ENCODE data around the gene MYBBP1A.

The MYBBP1A gene

GRCh38 chr17:4572131-4572530, 16.9 kb upstream of the MYBBP1A start:
- no peak for DNase-seq

GRCh38 chr17:4569591-4569990, 14.4 kb upstream of the MYBBP1A start:
- DNase-seq = no peak

- DNase-seq = no peak
These were observed 11.6 kb upstream of the MYBBP1A start for GRCh38 chr17:4566785-4567184.

- DNase-seq = no peak
These were observed 10.3 kb upstream of the MYBBP1A start for GRCh38 chr17:4565209-4566141.

GRCh38 chr17:4562015-4562969, 7.1 kb upstream of the MYBBP1A start:
- DNase-seq = no peak

GRCh38 chr17:4560837-4561256, 5.7 kb upstream of the MYBBP1A start:
- no peak for DNase-seq

GRCh38 chr17:4560421-4560820, 5.2 kb upstream of the MYBBP1A start, which contains the start of gene GGT6:
Gene GGT6 (minus strand): TSS chr17:4560577. CDS start chr17:4560521, 56 bp downstream.
- DNase-seq = no peak

GRCh38 chr17:4559966-4560365, 4.8 kb upstream of the MYBBP1A start:
- DNase-seq = no peak

- DNase-seq = no peak
These were observed 4.1 kb upstream of the MYBBP1A start for GRCh38 chr17:4559139-4559791.

- no peak for DNase-seq
These were observed 3.3 kb upstream of the MYBBP1A start for GRCh38 chr17:4558347-4558971.

GRCh38 chr17:4557626-4558346, 2.6 kb upstream of the MYBBP1A start:
- DNase-seq = no peak

GRCh38 chr17:4556996-4557395, 1.8 kb upstream of the MYBBP1A start:
- DNase-seq = no peak

- DNase-seq = no peak
These were observed 932 bp upstream of the MYBBP1A start for GRCh38 chr17:4555873-4556759.

GRCh38 chr17:4554441-4554996, 665 bp downstream of the MYBBP1A start:
- DNase-seq = no peak

- DNase-seq = no peak
These were observed 1.5 kb downstream of the MYBBP1A start for GRCh38 chr17:4553669-4554068.

GRCh38 chr17:4551796-4552525, 3.2 kb downstream of the MYBBP1A start:
- no peak for DNase-seq

GRCh38 chr17:4551141-4551540, 4.0 kb downstream of the MYBBP1A start:
- DNase-seq = no peak

GRCh38 chr17:4550534-4551039, 4.6 kb downstream of the MYBBP1A start:
- DNase-seq = no peak
